Mesenteric fat pad (tissue), 1 donor: ENCODE results near the gene SH3PXD2B. TPM values are rescaled to one million over a fixed set of nuclear protein-coding genes. Genes with fewer than 3 reads are reported as not detected.
A peak's percentile ranks its signal among the peaks of the same experiment; 100 is the strongest.

ENCODE experiments used
- DNase-seq: peaks from one replicate; pipeline ENCODE4 v3.0.0-alpha.2; 2020; ENCODE audit warnings: low spot score
- long read RNA-seq: library from polyadenylated mRNA; unstranded; transcript quantifications from one replicate; pipeline ENCODE4 v2.0.0, GENCODE V29; 2020
- total RNA-seq: library from RNA; stranded (reverse); fragmentation: NEBNext Ultra II Directional; extraction: Animal tissue kit (Norgen Biotek cat#: 25700); gene quantifications from one replicate; pipeline ENCODE4 v1.2.1, GENCODE V29; 2021
- donor health status: DM: yes; HTN: yes; CAD: no.

Gene SH3PXD2B
- total RNA-seq = 56.6 TPM
- long read RNA-seq, partial matches to known transcripts = 1 of 48 reads
- long read RNA-seq, other reads (novel, unspliced or antisense) = 47 of 48 reads

DNA sequence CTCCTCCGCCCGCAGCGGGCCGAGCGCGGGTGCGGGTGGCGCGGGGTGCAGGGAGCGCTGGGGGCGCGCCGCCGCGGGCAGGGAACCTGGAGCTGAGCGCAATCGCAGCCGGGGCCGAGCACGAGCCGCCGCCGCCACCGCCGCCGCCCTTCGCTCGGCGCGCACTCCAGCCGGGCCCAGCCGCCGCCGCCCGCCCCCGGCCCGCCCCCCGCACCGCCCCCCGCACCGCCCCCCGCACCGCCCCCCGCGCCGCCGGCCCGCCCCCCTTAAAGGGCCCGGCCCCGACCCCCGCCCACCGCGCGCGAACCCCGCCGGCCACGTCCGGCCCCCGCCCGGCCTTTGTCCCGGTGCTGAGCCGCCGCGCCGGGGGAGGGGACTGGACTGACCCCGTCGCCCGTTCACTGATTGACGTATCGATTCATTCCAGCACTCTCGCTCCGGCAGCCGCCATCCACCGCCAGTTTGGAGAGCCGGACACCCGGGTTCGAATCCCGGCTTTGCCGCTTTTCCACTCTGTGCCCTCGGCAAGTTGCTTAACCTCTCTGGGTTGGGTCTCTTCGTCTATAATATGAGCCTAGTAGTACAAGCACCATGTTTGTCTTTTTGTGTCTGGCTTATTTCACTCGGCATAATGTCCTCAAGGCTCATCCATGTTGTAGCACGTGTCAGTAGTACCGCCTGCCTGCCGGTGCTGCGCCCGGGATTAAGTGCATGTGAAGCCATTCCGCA is at the start of gene SH3PXD2B:
SH3PXD2B (minus strand) TSS at position 168 of the 729 bp plus-strand sequence. CDS start 173 bp downstream, outside the sequence.
- DNase-seq = no peak

DNA sequence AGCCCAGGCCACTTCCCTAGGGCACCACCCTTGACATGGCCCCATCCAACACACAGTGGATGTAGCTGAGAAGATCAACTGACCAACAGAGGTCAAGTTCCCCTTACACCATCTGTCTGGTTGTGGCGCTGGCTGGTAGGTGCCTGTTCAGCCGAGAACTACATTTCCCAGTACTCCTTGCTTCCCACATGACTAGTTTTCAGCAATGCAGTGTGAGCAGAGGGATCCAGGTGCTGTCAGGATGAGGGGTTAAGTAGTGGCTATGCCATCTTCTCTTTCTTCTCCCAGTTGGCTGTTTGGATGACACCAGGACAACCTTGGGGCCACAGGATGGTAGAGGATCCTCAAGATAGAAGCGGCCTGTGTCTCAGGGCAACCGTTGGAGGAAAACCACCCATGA is 48.6 kb upstream of the SH3PXD2B start:
- peak; percentile 18 for DNase-seq

DNA sequence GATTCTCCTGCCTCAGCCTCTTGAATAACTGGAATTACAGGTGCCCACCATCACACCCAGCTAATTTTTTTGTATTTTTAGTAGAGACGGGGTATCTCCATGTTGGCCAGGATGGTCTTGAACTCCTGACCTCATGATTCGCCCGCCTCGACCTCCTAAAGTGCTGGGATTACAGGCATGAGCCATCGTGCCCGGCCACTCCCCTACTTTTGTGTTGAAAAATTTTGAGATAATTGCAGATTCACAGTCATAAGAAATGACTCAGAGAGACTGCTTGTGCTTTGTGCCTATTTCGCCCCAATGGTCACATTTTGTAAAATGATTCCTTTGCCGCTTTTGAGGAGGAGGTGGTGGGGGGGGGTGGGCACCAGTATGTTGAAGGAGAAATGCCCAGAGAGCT is 48.1 kb upstream of the SH3PXD2B start:
- DNase-seq = peak; percentile 11

- peak; percentile 16 for DNase-seq
These were observed 47.5 kb upstream of the SH3PXD2B start for GRCh38 chr5:172501708-172502320.

- DNase-seq = peak; percentile 43
These were observed 45.0 kb upstream of the SH3PXD2B start for GRCh38 chr5:172499287-172499686.

GRCh38 chr5:172498431-172499129 is 44.3 kb upstream of the SH3PXD2B start:
- peak; percentile 30 for DNase-seq

DNA sequence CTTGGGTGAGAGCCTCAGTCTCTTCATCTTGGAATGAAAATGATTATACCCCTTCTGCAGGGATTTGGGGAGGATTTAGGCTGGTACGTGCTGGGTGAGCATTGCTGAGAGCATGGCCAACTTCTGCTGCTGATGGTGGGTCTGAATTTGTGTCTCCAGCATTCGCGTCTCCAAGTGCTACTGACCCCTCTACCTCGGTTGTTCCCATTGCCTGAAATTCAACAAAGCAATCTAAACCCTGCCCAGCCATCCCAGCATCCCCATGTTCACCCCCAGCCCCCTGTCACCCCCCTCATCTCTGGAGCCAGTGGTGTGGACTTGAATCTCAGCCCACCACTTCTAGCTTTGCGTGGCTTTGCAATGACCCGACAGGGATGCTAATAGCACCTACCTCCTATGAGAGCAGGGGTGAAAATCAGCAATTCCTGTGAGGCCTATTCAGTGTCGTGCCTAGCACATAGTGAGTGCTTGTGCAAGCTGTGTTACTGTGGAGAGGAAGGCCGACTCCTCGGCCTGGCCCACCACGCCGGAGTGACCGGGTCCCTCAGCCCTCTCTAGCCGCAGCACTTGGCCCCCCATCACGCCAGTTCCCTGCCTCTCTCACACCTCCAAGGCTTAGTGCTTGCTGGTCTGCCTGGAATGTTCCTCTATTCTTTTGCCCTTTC is 43.4 kb upstream of the SH3PXD2B start:
- DNase-seq = peak; percentile 83

DNA sequence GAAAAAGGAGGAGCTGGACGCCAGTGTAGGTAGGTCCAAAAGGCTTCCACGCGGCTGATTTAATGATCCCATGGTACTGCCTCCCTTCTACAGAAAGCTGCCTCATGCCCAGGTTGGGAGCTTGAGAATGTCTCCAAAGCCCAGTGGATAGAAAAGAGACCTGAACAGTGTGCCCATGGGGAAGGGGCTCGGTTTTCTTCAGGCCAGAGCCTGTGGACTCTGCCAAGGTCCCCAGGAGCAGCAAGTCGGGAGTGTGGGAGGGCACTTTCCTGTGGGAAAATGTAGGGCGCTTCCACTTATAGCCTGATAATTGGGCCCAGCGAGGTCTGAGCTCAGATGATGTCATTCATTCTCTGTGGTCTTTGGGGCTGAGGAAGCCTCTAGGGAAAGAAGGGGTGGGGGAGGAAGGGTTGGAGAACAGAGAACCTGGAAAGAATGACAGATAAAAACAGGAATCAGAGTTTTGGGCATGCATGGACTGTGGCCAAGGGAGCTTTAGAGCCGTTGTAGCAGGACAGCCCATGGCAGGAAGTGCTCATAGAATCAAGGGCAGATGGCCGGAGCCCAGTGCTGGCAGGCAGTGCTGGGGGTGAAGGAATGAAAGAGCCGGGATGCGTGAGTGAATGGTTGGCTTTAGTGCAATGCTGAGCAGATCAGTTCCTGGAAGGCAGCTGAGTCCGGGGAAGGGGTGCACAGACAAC is 42.5 kb upstream of the SH3PXD2B start:
- peak; percentile 83 for DNase-seq

DNA sequence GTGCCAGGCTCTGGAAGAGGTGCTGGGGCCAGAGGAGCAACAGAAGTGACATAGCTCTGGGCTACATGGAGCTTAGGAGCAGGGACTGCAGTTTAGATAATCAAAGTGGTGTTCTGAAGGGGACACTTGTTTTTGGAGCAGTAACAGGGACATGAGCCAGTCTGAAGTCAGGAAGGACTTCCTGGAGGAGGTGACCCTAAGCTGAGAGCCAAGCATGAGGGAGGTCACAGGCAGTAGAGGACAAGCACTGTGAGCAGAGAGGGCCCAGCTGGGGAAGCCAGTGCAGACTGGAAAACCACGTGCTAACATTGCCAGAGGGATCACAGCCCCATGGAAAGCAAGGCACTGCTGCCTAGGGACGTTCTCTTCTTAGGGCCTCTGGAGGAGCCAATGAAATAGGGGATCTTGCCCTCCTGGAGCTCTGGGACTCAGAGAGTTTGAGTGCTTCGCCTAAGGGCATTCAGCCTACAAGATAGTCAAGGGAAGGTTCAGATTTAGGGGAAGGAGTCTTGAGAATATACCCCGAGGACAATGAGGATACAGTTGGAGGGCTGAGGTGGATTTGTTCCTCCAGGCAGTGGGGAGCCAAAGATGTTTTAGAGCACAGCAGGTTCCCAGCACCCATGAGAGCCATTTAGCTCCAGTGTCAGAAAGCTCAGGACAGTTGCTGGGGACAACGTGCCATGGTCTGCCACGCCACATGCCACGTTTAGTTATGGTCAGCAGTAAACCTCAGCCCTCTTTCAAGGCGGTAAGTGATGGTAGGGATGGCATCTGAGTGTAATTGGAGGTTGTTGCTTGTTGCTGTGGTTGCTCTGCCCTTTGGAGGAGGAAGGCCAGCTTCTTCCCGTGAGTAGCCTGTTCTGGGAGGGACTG is 40.5 kb upstream of the SH3PXD2B start:
- peak; percentile 53 for DNase-seq

- peak; percentile 49 for DNase-seq
These were observed 39.6 kb upstream of the SH3PXD2B start for GRCh38 chr5:172493906-172494305.

GRCh38 chr5:172493461-172493860 is 39.1 kb upstream of the SH3PXD2B start:
- DNase-seq = peak; percentile 6

- peak; percentile 67 for DNase-seq
These were observed 38.7 kb upstream of the SH3PXD2B start for GRCh38 chr5:172493002-172493401.

DNA sequence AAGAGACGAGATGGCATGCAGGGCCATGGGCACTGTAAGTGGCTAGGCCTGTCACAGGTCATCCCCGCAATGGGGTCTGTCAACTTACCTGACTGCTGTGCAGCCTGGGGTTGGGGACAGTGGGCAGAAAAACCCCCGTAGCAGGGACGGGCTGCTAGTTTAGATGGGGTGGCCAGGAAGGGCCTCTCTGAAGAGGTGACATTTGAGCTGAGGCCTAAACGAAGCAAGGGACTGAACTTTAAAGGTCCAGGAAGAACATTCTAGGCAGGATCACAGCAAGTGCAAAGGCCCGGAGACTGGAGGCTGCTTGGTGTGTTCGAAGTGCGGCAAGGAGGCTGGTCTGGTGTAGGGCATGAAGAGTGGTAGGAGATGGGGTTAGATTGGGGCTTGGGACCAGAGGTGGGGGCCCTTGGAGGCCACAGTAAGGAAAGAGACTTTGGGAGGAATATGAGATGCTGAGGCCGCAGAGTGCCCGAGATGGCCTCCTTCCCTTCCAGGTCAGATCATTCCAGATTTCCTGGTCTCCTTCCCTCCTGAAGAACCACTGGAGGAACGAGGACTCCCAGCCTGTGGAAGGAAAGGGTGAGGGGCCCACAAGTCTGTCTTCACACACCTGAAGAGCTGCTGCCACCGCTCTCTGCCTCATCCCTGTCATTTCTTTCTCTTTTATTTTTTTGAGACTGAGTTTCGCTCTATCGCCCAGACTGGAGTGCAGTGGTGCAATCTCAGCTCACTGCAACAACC is 37.9 kb upstream of the SH3PXD2B start:
- DNase-seq = peak; percentile 68

DNA sequence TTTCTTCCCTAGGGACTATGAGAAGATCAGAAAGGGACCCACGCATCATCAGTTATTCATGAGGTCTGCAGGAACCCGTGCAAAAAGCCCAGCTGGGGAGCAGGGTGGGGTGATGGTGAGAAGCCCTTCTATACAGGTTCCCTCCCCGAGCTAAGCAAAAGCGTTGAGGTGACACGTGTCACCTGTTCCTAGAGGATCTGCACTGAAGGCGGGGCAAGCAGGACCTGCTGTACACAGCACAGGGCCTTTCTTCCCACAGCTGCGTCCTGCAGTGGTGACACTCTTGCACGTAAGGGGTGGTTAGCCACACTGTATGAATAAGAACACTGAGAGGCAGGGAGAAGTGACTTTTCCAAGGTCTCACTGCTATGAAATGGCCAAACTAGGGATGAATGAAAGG is 37.2 kb upstream of the SH3PXD2B start:
- peak; percentile 35 for DNase-seq

DNA sequence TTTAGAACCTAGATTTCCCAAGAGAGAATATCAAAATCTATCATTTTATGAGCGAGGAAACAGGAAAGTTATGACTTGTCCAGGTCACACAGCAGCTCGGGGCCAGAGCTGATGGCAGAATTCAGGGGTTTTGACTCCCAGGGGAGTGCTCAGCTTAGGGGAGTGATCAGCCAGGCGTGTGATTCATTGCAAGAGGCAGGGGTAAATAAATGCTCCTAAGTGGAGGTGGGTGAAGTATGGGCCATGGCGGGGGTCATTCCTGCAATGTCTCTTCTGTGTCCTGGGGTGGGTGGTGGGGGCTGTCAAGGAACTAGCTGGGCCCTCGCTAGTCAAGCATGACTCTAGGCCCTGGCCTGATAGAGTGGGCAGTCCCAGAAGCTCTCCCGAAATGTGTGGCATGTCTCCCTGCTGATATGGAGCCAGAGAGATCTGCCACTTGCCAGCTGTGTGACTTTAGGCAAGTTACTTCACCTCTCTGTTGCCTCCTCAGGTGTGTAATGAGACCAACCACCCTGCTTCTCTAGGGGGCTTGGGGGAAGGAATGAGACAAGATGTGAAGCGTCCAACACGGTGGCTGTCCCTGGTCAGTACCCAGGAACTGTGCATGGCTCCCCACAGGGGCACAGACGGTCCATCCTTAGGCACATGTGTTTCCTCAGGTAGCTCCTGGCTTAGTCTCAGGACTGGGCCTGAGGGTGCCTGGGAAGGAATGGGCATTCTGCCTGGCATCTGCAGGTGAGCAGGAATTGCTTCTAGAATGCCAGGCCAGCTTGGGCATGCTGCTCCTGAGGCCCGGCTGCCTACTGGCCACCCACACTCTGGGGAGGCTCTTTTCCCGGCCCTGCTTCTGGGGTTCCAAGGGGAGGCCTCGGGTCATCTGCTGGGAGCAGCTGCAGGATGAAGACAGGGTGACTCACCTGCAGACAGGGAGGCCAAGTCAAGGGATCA is 36.5 kb upstream of the SH3PXD2B start:
- DNase-seq = peak; percentile 72

DNA sequence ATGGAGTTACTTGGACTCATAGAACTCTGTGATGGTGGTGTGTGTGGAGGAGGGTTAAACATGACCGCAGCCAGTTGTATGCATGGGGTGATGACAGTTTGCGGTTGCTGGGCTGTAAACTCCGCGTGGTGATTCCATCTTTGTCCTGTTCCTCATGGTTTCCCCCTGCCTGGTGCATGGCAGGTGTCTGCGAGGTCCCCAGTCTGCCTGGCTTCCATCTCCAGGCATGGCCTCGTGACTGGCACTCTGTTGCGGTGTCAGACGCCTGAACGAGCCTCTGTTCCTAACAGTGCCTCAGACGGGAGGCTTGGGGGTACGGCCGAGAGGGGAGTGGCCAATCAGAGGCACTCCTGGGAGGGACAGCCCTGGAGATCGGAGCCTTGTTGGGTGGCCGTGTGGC is 33.9 kb upstream of the SH3PXD2B start:
- peak; percentile 60 for DNase-seq

DNA sequence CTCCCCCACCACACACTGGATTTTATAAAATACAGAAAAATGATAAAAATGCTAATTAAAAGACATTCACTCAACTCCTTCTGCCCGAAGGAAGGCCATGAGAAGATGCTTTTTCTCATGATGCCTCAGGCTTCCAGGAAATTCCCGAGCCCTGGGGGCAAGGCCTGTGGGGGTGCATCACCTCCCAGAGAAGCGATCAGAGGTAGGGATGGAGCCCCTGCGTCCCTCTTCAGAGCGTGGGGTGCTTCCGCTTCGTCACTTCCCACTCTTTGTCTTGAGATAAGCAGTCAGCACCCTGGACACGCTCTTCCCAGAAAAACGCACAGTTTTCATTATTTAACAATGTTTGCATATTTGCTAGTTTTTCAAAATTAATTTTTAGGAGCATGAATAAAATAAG is 33.3 kb upstream of the SH3PXD2B start:
- peak; percentile 45 for DNase-seq

GRCh38 chr5:172486912-172487311 is 32.6 kb upstream of the SH3PXD2B start:
- DNase-seq = no peak
